H9 (cell line): ENCODE results near the gene MAP7D3. TPM values are rescaled to one million over a fixed set of nuclear protein-coding genes. Genes with fewer than 3 reads are reported as not detected.

Source experiments
- DNase-seq: peaks from one replicate; pipeline ENCODE4 v3.0.0-alpha.2; 2017
- H2AFZ ChIP-seq: one replicate; pipeline ENCODE4 v1.6.1; 2013; ENCODE audit warnings: mild to moderate bottlenecking, low read length, control low read depth, moderate library complexity
- H2AK5ac ChIP-seq: 2 replicates; pipeline ENCODE4 v1.6.1; 2013; ENCODE audit warnings: low read length, control low read depth, mixed read lengths; ENCODE audit not compliant: insufficient read length
- H2BK120ac ChIP-seq: one replicate; pipeline ENCODE4 v1.6.1; 2013; ENCODE audit warnings: low read depth, mild to moderate bottlenecking, low read length, control low read depth, inconsistent platforms; ENCODE audit not compliant: poor library complexity, severe bottlenecking
- H2BK12ac ChIP-seq: 2 replicates; pipeline ENCODE4 v1.6.1; 2013; ENCODE audit warnings: low read length, control low read depth, mixed read lengths, low read depth; ENCODE audit not compliant: insufficient read length
- H2BK15ac ChIP-seq: 2 replicates; pipeline ENCODE4 v1.6.1; 2013; ENCODE audit warnings: low read depth, low read length, control low read depth
- H2BK20ac ChIP-seq: one replicate; pipeline ENCODE4 v1.6.1; 2013; ENCODE audit warnings: low read depth, mild to moderate bottlenecking, low read length, control low read depth, inconsistent platforms; ENCODE audit not compliant: poor library complexity, severe bottlenecking
- H2BK5ac ChIP-seq: 2 replicates; pipeline ENCODE4 v1.6.1; 2013; ENCODE audit warnings: low read length, control low read depth, mixed read lengths; ENCODE audit not compliant: insufficient read length
- H3K14ac ChIP-seq: 2 replicates; pipeline ENCODE4 v1.6.1; 2013; ENCODE audit warnings: low read length, control low read depth; ENCODE audit not compliant: insufficient read depth
- H3K18ac ChIP-seq: 2 replicates; pipeline ENCODE4 v1.6.1; 2013; ENCODE audit warnings: low read depth, mild to moderate bottlenecking, mixed read lengths, low read length, control low read depth; ENCODE audit not compliant: insufficient read length
- H3K23ac ChIP-seq: 2 replicates; pipeline ENCODE4 v1.6.1; 2013; ENCODE audit warnings: low read length, control low read depth, mixed read lengths, low read depth; ENCODE audit not compliant: insufficient read length
- H3K23me2 ChIP-seq: 2 replicates; pipeline ENCODE4 v1.6.1; 2013; ENCODE audit warnings: low read depth, mild to moderate bottlenecking, mixed read lengths, low read length, control low read depth; ENCODE audit not compliant: insufficient read length, poor library complexity, severe bottlenecking
- H3K27ac ChIP-seq: 2 replicates; pipeline ENCODE4 v1.5.1; 2013; ENCODE audit warnings: low read length, control low read depth, mixed read lengths, low read depth; ENCODE audit not compliant: insufficient read length
- H3K27me3 ChIP-seq: 2 replicates; pipeline ENCODE4 v1.6.1; 2013; ENCODE audit warnings: low read length, control low read depth, inconsistent platforms; ENCODE audit not compliant: insufficient read depth
- H3K4ac ChIP-seq: 2 replicates; pipeline ENCODE4 v1.6.1; 2013; ENCODE audit warnings: low read depth, mild to moderate bottlenecking, control low read depth, inconsistent platforms, low read length, moderate library complexity
- H3K4me1 ChIP-seq: 2 replicates; pipeline ENCODE4 v1.6.1; 2013; ENCODE audit warnings: low read length, control low read depth, inconsistent platforms; ENCODE audit not compliant: insufficient read depth
- H3K4me2 ChIP-seq: 2 replicates; pipeline ENCODE4 v1.6.1; 2013; ENCODE audit warnings: low read length, control low read depth, mixed read lengths; ENCODE audit not compliant: insufficient read length, insufficient read depth
- H3K56ac ChIP-seq: 2 replicates; pipeline ENCODE4 v1.6.1; 2013; ENCODE audit warnings: low read depth, mild to moderate bottlenecking, mixed read lengths, low read length, control low read depth; ENCODE audit not compliant: insufficient read length
- H3K79me1 ChIP-seq: 2 replicates; pipeline ENCODE4 v1.6.1; 2013; ENCODE audit warnings: low read depth, mild to moderate bottlenecking, moderate library complexity, low read length, control low read depth, inconsistent platforms; ENCODE audit not compliant: insufficient read depth, poor library complexity, severe bottlenecking
- H3K79me2 ChIP-seq: 2 replicates; pipeline ENCODE4 v1.6.1; 2013; ENCODE audit warnings: low read length, control low read depth, inconsistent platforms; ENCODE audit not compliant: insufficient read depth
- H3K9ac ChIP-seq: 2 replicates; pipeline ENCODE4 v1.6.1; 2013; ENCODE audit warnings: low read length, control low read depth, mixed read lengths; ENCODE audit not compliant: insufficient read length; ENCODE audit errors: extremely low read depth
- H3K9me3 ChIP-seq: one replicate; pipeline ENCODE4 v1.6.1; 2013; ENCODE audit warnings: low read depth, low read length, inconsistent platforms; ENCODE audit not compliant: control insufficient read depth
- H3T11ph ChIP-seq: one replicate; pipeline ENCODE4 v1.6.1; 2013; ENCODE audit warnings: mild to moderate bottlenecking, low read length, control low read depth, inconsistent platforms
- H4K20me1 ChIP-seq: one replicate; pipeline ENCODE4 v1.6.1; 2013; ENCODE audit not compliant: control insufficient read depth, insufficient read length, insufficient read depth
- H4K5ac ChIP-seq: 2 replicates; pipeline ENCODE4 v1.6.1; 2013; ENCODE audit warnings: low read depth, mild to moderate bottlenecking, mixed read lengths, low read length, control low read depth; ENCODE audit not compliant: insufficient read length
- H4K8ac ChIP-seq: replicated peaks from 2 replicates; pipeline ENCODE4 v1.6.1; 2013; ENCODE audit warnings: low read length, control low read depth, mixed read lengths, low read depth; ENCODE audit not compliant: insufficient read length
- H4K91ac ChIP-seq: 2 replicates; pipeline ENCODE4 v1.6.1; 2013; ENCODE audit warnings: low read depth, mild to moderate bottlenecking, moderate library complexity, mixed read lengths, low read length, control low read depth; ENCODE audit not compliant: insufficient read length
- H3K27ac Mint-ChIP-seq, 3 experiments: 2 replicates in 2 of 3; 3 replicates in 1 of 3; pipeline ENCODE4 v1.8.0; 2020 to 2021; ENCODE audit warnings: mixed read lengths in 3 of 3, mild to moderate bottlenecking in 1 of 3, moderate library complexity in 1 of 3
- H3K27me3 Mint-ChIP-seq: 2 replicates; pipeline ENCODE4 v1.8.0; 2021; ENCODE audit warnings: low read depth, mild to moderate bottlenecking, moderate library complexity, mixed read lengths
- H3K36me3 Mint-ChIP-seq, 3 experiments: 2 replicates in 2 of 3; 3 replicates in 1 of 3; pipeline ENCODE4 v1.8.0; 2020 to 2021; ENCODE audit warnings: low read depth in 3 of 3, mixed read lengths in 3 of 3; ENCODE audit not compliant: insufficient read depth in 1 of 3
- H3K4me1 Mint-ChIP-seq, 2 experiments: 2 replicates each; pipeline ENCODE4 v1.8.0; 2020; ENCODE audit warnings: mixed read lengths in 2 of 2
- H3K4me3 Mint-ChIP-seq, 2 experiments: 2 replicates in 1 of 2; 3 replicates in 1 of 2; pipeline ENCODE4 v1.8.0; 2020 to 2021; ENCODE audit warnings: mild to moderate bottlenecking in 2 of 2, mixed read lengths in 2 of 2, moderate library complexity in 1 of 2
- H3K9me3 Mint-ChIP-seq, 2 experiments: 2 replicates in 1 of 2; 3 replicates in 1 of 2; pipeline ENCODE4 v1.8.0; 2020; ENCODE audit warnings: mild to moderate bottlenecking in 2 of 2, mixed read lengths in 2 of 2, moderate library complexity in 1 of 2
- CTCF ChIP-seq: fragments of 200-600 bp; sonication (generic); conservative IDR thresholded peaks from 3 replicates; pipeline ENCODE4 v1.8.0; 2021; ENCODE audit warnings: antibody characterized with exemption, mild to moderate bottlenecking
- WGBS: extraction: QIAGEN DNeasy Blood & Tissue Kit; methylation state at CpG from one replicate; pipeline ENCODE4 v1.1.7; 2013; ENCODE audit warnings: missing lambda C conversion rate, low lambda C conversion rate, mixed read lengths; ENCODE audit not compliant: insufficient read length; ENCODE audit errors: extremely low coverage; 5-methylcytosine and 5-hydroxymethylcytosine counted together
- total RNA-seq: library from RNA; stranded (reverse); gene quantifications from 2 replicates; pipeline ENCODE4 v1.2.1, GENCODE V29; 2021

MAP7D3 gene
- total RNA-seq, 1 experiment from 2014 or later: 15.2 TPM

GRCh38 chrX:136237074-136237473, 14.1 kb downstream of the MAP7D3 start:
- no peak overlapping the region for H4K8ac ChIP-seq
- no peaks in the 10 kb centered on the region for H3K4me1 ChIP-seq
- no peak overlapping the region for H2BK12ac ChIP-seq
- H2BK5ac ChIP-seq: no peak overlapping the region
- no peaks in the 10 kb centered on the region for H3K79me2 ChIP-seq
- H3K23ac ChIP-seq: no peak overlapping the region
- H3K4ac ChIP-seq: no peak overlapping the region
- H3K4me3 Mint-ChIP-seq: no peak overlapping the region
- WGBS: no CpG with 5 or more reads among the region's 3 CpGs
- H2BK120ac ChIP-seq: no peak overlapping the region
- H3K14ac ChIP-seq: no peak overlapping the region
- no peak overlapping the region for H2BK15ac ChIP-seq
- H3K18ac ChIP-seq: no peak overlapping the region
- no peaks in the 10 kb centered on the region for H3K23me2 ChIP-seq
- no peak overlapping the region for H4K5ac ChIP-seq
- H3K9ac ChIP-seq: no peak overlapping the region
- H3K79me1 ChIP-seq: no peaks in the 10 kb centered on the region
- H3K27ac Mint-ChIP-seq: no peak overlapping the region
- no peak overlapping the region for H3T11ph ChIP-seq
- no peak for DNase-seq
- H3K27me3 Mint-ChIP-seq: no peaks in the 10 kb centered on the region
- H4K91ac ChIP-seq: no peak overlapping the region
- no peak overlapping the region for H3K27ac ChIP-seq
- peaks cover 12% of the 10 kb centered on the region for H3K9me3 ChIP-seq
- no peak overlapping the region for H3K56ac ChIP-seq
- no peak overlapping the region for H2AFZ ChIP-seq
- no peaks in the 10 kb centered on the region for H3K4me1 Mint-ChIP-seq
- no peak overlapping the region for H3K4me2 ChIP-seq
- H2AK5ac ChIP-seq: no peak overlapping the region
- H2BK20ac ChIP-seq: no peak overlapping the region
- H3K9me3 Mint-ChIP-seq: peaks cover 32 to 45% of the 10 kb centered on the region in 2 experiments
- no peaks in the 10 kb centered on the region for H3K27me3 ChIP-seq
- no peaks in the 10 kb centered on the region for H4K20me1 ChIP-seq
- no peak for TF ChIP-seq CTCF
- H3K36me3 Mint-ChIP-seq: peaks cover 11 to 55% (median 41%) of the 10 kb centered on the region in 3 experiments; a peak in 6 of 7 replicates
